ENCODE results near the gene GRIK1.
"Not testable (repeated sequence)": the region's sequence is repeated elsewhere in the genome, so short reads cannot be mapped to it uniquely, and the experiment has no call there.

GRIK1 gene

DNA sequence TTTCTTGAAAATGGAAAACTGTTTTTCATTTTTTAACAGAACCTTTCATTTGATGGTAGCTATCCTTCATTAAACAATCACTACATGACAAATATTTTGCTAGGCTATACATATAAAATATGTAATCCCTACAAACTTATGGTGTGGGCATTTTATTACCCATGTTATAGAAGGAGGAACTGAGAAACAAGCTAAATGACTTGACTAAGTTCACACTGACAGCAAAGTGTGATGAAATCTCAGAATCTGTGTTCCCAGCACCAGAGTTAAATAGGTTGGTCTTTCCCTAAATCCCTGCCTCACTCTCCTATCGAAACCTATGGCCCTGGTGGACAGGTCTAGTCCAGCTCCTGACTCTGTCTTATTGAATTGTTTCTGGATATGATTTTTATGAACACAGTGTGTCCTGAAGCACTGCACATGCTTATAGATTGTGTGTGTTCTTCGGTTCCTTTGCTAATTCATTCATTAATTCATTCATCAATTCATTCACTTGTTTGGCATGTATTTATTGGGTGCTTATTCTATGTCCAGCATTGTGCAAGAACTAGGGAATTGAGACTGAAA lies 301.0 kb downstream of the GRIK1 start:
- DNase-seq, result no peak

DNA sequence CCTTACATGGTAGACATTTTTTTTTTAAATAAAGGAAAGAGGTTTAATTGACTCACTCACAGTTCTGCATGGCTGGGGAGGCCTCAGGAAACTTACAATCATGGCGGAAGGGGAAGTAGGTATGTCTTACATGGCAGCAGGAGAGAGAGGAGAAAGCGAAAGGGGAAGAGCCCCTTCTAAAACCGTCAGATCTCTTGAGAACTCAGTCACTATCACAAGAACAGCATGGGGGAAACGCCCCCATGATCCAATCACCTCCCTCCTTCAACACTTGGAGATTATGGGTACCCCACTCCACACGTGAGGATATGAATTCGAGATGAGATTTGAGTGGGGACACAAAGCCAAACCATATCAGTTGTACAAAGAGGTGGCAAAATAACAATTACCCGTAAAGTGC lies 301.7 kb downstream of the GRIK1 start:
- no peak for DNase-seq

DNA sequence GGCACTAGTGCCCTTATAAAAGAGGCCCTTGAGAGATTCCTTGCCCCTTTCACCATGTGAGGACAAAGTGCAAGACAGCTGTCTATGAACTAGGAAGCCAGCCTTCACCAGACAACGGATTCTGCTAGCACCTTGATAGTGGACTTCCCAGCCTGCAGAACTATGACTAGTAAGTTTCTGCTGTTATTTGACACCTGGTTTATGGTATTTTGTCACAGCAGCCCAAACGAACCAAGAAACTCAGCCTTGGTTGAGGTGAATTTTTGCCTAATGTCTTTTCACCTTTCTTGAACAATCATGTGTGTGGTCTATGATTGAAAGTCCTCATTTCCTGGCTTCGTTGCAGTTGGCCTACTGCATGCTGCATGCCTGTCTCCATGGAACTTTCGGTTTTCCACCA lies 302.2 kb downstream of the GRIK1 start:
- no peak for DNase-seq

DNA sequence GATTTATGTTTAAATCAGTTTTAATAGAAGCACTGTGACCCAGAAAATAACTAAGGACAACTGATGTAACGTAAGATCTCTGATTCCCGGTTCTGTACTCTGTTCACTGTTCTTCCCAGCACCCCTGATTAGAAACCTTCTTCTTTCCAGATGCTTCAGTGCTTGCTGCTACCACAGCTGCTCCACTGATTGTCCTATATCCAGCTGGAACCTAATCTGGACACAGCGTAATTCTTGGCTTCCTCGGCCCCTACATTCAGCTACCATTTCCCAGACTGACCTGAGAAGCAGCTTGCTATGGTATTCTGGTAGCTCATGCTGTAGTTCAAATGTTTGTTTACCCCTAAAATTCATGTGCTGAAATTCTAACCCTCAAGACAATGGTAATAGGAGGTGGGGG lies 302.7 kb downstream of the GRIK1 start:
- DNase-seq, result no peak

DNA sequence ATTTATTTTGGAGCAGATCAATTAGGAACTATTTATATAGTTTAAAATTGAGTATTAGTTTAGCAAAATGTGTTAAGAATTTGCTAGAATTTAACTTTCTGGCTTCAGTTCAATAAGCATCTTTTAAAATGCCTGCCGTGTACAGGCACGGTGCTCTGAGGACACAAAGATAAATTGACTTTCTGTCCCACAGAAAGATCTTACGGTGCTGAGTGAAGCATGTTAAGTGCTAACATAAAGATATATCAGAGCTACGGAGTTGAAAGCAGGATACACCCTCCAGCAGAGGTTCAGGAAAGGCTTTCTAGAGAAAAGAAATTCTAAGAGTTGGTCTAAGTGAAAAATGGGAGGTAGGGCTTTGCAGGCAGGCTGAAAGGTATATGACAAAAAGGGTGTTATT lies 305.4 kb downstream of the GRIK1 start:
- DNase-seq, result no peak

DNA sequence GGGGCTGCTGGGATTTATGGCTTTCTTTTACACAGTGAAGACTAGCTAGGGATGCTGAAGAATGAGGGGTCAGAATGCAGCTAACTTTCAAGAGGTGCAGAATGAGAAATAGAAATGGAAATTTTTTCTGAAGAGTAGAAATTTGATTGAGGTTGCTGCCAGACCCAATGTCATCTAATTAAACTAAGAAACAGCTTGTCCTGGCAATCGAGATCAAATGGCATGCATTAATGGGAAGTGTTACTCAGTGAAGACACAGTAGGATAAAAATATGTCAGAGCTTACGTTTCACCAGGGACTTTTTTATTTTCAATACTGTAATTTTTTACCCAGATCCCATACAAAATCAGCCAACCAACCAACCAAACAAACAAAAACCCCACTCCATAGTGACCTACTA lies 306.0 kb downstream of the GRIK1 start:
- DNase-seq, result no peak

DNA sequence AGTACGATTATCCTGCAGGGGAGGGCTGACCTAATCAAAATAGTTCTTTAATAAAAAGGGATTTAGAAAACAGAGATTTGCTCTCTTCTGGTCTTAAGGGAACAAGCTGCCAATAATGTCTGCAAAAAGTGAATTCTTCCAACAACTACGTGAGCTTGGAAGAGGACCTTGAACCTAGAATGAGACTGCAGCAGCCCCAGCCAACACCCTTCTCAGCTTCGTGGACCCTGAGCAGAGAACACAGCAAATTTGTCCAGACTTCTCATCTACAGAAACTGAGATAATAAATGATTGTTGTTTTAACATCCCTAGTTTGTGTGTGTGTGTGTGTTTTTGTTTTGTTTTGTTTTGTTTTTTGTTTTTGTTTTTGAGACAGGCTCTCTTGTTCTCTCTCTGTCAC lies 309.4 kb downstream of the GRIK1 start:
- no peak for DNase-seq

DNA sequence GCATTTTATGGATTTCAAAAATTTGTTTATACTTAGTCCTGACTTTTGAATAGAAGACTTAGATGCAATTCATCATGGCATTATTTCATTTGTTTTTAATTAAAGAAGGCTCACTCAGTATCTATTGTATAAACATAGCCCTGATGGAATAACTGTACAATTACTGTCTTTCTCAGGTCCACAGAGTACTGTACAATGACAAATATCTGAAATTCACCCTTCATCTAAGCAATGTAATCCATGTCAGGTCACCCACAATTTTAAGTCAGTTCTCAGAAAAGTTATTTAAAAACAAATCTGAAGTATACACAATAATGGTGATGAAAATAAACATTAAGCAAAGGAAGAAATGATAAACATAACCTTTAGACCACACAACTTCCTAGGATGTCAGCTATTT lies 311.9 kb downstream of the GRIK1 start:
- DNase-seq, result no peak

DNA sequence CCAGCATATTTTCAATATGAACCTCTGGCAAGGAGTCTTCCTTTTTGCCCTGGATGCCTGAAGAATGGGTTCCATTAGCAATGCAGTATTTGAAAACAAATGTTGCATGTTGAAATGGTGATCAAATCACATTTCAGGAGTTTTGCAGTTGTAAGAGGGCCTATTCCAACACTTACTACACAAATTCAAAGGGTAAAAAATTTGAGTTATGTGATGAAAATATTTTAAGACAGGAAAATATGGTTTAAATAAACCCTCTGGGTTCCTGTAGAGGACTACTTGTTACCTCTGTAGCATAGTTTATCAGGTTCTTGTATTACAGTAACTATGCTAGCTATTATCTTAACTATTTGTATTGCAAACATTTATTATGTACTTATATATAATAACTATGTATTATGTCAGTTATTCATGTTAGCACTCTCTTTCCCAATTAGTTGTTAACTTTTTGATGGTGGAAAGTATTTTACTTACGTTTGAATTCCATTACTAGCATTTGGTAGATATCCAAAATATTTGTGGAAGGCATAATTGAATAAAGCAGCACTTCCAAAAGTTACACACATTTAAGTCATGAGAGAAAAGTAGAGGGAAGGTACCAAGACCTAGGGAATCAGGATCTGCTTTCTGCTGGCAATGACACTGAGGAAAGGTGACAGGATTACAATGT lies 312.9 kb downstream of the GRIK1 start:
- DNase-seq, result no peak

DNA sequence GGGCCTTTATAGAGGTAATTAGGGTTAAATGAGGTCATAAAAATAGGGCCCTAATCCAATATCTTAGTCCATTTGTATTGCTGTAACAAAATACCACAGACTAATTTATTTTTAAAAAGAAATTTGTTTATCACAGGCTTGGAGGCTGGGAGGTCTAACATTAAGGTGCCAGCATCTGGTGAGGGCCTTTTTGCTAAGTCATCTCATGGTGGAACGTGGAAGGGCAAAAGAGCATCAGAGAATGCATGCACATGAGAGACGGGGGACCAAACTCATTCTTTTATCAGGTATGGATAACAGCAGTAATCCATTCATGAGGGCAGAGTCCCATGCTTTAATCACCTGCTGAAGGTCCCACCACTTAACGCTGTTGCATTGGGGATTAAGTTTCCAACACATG lies 313.8 kb downstream of the GRIK1 start:
- no peak for DNase-seq

DNA sequence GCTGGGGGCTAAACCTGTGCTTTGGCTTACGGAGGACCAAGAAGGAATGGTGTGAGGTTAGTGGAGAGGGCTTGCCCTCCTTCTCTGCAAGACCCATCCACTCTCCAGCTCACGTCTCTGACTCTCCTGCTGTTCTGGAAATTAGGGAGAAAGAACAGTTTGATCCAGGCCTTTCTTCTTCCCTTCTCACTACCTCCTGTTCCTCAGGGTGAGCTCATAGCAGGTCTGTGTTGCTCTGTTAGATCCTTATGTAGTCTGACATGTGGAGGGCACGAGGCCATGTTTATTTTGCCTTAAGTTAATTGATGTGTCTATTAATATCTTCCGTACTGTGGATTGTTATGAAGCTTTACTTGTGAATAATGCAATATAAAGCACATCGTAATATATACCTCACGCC lies 315.0 kb downstream of the GRIK1 start:
- no peak for DNase-seq

DNA sequence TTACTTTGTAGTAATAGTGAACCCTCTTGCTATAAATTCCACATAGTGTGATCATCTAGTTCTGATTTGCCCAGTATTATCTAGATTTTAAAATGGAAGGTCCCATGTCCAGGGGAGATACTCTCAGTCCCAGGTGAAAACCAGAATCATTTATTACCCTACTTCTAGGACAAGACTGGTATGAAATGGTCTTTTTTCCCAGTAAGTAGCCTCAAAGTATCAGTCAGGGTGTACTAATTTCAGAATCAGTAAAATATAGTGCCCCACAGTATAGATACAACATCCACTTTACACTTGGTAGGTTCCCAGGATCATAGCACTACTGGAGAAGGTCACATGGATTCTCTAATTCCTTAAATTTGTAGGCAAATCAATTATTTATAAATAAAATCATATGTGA lies 318.3 kb downstream of the GRIK1 start:
- DNase-seq, result no peak

DNA sequence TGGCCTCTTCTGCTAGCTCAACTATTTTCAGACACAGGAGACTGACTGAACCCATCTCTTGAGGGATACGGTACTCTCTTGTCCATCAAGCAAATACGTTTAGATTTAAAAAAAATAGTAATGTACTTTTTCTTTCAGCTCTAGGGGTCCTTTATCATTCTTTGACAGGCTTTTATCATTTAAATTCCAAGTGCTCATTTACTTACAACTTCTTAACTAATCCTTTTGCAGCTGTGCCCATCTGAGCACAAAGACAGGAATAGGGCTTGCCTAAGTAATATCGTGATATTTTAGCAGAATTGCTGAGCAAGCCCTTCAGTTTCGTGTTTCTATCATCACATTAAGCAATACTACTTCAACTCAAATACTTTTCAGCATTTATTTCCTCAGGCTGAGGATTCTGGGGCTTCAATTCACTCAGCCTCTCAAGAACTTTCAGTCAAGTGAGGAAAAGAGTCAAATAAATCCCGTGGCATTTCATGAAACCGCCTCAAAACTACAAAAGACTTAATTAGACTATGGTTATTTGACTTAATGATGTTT lies 323.5 kb downstream of the GRIK1 start:
- no peak for DNase-seq

DNA sequence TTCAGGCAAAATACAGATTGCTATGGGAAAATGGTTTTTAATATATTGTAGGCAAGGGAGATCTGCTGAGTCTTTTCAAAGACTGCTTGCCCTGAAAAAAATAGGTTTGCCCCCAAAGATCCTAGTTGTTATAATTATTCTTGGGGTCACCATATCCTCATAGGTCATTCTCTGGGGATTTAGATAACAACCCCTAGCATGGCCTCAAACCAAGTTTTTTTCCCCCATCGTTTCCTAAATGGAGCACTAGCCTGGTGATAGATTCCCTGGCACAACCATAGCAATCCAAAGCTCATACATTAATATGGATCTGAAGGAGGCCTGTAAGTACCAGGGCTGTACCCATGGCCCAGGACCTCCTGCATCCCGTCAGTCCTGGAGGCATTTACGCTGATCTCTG lies 325.9 kb downstream of the GRIK1 start:
- DNase-seq, result no peak

DNA sequence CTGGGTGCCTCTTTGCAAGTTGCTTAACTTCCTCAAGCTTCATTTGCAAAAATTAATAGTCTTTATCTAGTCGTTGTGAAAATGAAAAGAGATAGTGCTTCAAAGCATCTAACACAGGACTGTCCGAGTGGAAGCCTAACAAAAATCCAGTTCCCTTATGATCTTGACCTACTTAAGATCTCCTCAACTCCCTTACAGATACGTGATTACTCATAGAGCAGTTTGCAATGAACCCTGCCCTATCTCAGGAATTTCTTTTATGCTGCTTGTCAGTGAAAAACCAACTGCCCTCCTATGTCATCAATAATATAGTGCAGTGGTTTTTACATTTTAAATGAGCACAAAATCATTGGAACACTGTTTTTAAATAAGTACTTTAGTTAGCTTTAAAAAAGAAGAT lies 326.8 kb downstream of the GRIK1 start:
- DNase-seq, result no peak

DNA sequence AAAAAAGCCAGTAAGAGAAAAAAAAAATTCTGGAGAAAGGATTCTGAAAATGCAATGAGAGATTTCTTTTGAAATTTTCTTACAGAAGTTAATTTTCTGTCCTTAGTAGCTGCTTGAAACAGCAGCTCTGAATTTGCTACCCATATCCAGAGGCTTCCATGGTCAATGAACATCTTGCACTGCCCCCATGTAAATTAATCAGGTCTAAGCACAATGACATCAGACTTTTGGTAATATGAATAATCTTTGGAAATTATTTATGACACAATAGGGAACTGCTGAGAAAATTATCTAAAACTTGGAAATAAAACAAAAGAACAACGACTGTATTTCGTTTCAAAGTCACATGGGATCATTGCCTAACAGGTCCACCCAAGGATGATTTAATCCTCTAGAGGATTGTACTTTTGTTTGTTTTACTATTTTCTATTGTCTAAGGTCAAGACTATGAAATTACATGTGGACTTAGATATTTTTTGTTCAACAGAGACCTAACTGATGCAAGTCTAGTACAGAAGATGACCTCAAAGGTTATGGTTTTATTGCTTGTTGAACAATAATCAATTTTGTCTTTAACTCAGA lies 328.9 kb downstream of the GRIK1 start:
- DNase-seq, result no peak

DNA sequence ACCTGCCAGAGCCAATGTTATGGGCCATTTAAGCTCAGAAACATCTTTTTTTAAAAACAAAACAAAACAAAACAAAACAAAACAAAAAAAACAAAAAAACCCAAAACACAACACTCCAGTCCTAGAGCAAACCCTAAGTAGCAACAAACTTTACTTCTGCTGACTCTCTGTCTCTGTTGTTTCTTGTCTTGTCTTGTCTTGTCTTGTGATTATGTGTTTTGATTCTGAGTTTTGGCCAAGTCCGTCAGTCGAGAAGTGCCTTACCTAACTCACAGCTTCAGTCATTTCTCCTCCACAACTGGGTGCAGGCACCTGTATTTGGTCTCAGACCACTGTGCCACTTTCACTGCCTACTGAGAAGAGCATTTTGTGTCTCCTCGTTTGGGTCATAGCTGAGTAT lies 333.2 kb downstream of the GRIK1 start:
- no peak for DNase-seq

DNA sequence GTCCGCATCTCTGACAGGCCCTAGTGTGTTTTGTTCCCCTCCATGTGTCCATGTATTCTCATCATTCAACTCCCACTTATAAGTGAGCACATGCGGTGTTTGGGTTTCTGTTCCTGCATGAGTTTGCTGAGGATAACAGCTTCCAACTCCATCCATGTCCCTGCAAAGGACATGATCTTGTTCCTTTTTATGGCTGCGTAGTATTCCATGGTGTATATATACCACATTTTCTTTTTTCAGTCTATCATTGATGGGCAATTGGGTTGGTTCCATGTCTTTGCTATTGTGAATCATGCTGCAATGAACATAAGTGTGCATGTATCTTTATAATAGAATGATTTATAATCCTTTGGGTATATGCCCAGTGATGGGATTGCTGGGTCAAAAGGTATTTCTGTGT lies 334.6 kb downstream of the GRIK1 start:
- not testable (repeated sequence) for DNase-seq

DNA sequence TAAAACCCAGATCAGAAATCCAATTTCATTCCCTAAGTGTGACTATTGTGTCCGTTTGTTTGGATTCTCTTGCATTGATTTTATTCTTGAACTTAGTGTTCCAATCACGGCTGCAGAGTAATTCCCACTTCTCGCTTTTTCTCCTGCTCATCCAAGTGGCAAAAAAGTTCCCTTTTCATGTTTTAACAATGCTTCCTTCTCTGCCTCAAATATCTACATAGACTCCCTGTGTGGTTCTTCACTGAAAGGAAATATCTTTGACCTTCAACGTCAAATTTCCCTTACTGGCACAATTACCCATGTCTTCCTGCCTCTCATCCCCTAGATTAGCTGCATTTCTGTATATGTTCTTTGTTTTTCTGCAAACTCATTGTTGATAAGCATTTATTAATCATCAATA lies 335.7 kb downstream of the GRIK1 start:
- no peak for DNase-seq

DNA sequence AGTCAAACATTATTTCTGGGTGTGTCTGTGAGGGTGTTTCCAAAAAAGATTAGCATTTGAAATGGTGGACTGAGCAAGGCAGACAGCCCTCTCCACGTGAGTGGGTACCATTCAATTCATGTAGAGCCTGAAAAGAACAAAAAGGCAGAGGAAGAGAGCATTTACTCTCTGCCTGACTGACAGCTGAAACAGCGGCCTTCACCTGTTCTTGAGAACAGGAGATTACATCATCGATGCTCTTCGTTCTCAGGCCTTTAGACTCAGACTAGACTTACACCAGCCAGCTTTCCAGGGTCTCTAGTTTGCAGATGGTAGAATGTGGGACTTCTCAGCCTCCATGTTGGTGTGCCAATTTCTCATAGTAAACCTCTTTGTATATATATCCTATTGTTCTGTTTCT lies 338.7 kb downstream of the GRIK1 start:
- no peak for DNase-seq

DNA sequence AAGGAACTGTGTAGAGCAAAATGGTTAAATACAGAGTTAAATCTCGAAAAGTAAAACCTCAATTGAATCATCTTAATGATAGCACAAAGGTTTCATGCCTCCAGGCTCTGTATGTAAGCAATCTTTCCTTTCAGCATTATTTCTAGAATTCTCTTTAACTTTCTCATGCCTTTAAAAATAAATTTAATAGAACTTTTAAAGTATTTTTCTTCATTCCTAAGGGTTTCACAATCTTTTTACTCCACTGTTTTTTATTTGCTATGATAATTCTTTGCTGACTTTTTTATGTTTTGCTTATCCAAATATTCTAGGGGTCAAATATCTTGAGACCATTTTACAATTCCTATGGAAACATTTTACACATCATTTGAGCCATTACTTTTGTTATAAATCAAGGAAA lies 353.1 kb downstream of the GRIK1 start:
- DNase-seq, result no peak

DNA sequence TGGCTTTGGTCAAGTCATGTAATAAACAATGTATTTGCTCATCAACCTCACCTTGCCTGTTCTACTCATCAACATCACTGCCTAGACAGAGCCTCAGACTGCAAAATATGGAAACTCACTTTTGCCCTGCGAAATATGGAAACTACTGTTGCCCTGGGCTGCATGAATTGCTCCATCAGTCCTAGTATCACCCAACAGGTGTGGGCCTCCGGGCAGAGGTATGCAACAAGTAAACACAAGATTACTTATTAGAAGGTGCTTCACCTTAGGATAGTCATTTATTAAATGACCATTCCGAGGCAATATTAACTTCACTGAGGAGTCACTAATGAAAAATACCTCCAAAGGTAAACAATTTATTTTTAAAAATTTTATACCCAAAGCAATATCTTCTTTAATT lies 354.3 kb downstream of the GRIK1 start:
- no peak for DNase-seq

DNA sequence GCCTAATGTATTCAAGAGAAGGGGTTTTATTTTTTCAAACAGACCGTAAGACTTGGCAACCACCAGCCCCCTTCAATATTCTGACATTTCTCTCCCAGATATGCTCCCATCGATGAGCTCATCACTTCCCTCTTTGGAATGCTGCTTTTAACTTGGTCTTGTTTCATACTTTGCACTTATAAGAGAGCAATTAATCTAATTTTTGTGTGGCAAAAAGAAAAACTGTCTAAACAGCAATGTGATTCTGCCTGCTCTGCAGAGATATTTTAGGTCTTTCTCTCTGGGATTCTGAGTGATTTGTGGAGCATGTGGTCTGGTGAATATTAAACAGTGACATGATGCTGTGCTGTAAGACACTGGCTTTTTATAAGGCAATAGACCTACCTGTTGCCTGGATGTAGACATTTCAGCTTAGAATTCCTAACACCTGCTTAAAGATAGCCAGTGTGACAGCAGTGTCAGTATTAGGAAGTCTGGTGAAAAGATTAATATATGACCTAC lies 356.3 kb downstream of the GRIK1 start:
- DNase-seq, result no peak

DNA sequence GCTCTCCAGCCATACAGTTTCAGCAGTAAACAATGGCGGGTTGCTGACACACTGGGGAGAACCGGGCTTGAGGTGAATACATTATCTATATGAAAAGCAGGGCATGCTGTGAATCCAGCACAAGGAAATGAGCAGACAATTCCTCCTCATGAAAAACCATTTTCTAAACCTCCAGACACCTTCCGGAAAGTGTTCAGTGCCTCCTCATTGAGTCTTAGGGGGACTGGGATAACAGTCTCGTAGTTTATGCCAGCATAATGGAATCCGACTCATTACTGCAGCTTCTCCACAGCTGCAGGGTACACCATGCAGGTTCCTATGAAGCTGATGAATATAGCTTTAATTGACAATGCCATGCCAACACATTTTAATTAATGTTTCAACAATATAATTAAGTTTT lies 356.9 kb downstream of the GRIK1 start:
- DNase-seq, result no peak

DNA sequence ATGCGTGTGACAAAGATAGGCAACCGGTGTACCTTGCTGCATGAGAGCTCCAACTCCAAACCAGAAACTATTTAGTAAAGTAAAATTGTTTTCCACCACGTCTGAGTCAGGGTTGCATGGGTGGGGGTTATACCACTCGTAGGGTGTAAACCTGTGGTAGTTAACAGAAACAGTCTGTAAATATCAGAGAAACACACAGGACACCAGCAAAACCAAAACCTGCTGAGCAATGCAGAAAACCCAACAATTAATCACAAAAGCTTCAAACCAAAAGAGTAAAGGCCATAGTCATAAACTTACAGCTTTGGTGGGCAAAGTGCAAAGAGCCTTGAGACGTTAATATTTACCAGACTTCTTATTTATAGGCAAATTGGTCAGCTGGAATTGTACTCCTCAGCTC lies 358.4 kb downstream of the GRIK1 start:
- no peak for DNase-seq
